Mesothelial cell of epicardium (in vitro differentiated cells): Measurements from ENCODE around the gene SMAD3. TPM values are rescaled to one million over a fixed set of nuclear protein-coding genes. Genes with fewer than 3 reads are reported as not detected.

Experiments used
- DNase-seq, 2 experiments: peaks; one replicate each; pipeline ENCODE4 v3.0.0; 2021; ENCODE audit warnings: low spot score in 2 of 2; ENCODE audit not compliant: unreplicated experiment in 2 of 2
- H3K27ac Mint-ChIP-seq: 2 replicates; pipeline ENCODE4 v1.8.0; 2021; ENCODE audit warnings: mixed read lengths
- H3K27me3 Mint-ChIP-seq: 2 replicates; pipeline ENCODE4 v1.8.0; 2021; ENCODE audit warnings: low read depth, mixed read lengths
- H3K36me3 Mint-ChIP-seq: 2 replicates; pipeline ENCODE4 v1.8.0; 2021; ENCODE audit warnings: mixed read lengths
- H3K4me1 Mint-ChIP-seq: 2 replicates; pipeline ENCODE4 v1.8.0; 2021; ENCODE audit warnings: mixed read lengths
- H3K4me3 Mint-ChIP-seq: 2 replicates; pipeline ENCODE4 v1.8.0; 2021; ENCODE audit warnings: mild to moderate bottlenecking, moderate library complexity, mixed read lengths
- H3K9me3 Mint-ChIP-seq: 2 replicates; pipeline ENCODE4 v1.8.0; 2021; ENCODE audit warnings: mixed read lengths
- CTCF ChIP-seq: fragments of 200-600 bp; sonication (generic); IDR thresholded peaks from one replicate; pipeline ENCODE4 v1.5.0; 2021; ENCODE audit warnings: antibody characterized with exemption; ENCODE audit not compliant: unreplicated experiment
- total RNA-seq: library from RNA; stranded (reverse); gene quantifications from 3 replicates; pipeline ENCODE4 v1.2.1, GENCODE V29; 2021

SMAD3 gene
- total RNA-seq, 1 donor from 2014 or later: 96.2 TPM

GRCh38 chr15:67154249-67154648 lies 88.8 kb downstream of the SMAD3 start:
- Mint-ChIP-seq H3K4me1 (peaks cover 18% of the 10 kb centered on the region), H3K4me3 (no peak overlapping the region), H3K27ac (no peak overlapping the region), H3K36me3 (peaks cover 18% of the 10 kb centered on the region), H3K27me3 (no peaks in the 10 kb centered on the region), H3K9me3 (peaks cover 7% of the 10 kb centered on the region)
- TF ChIP-seq CTCF: no peak
- no peak for DNase-seq

GRCh38 chr15:67156426-67156825 lies 91.0 kb downstream of the SMAD3 start:
- Mint-ChIP-seq H3K4me1 (peaks cover 5% of the 10 kb centered on the region), H3K9me3 (peaks cover 7% of the 10 kb centered on the region), H3K27ac (no peak overlapping the region)

GRCh38 chr15:67156834-67157233 lies 91.4 kb downstream of the SMAD3 start:
- Mint-ChIP-seq H3K4me1 (peaks cover 5% of the 10 kb centered on the region), H3K27ac (no peak overlapping the region), H3K27me3 (no peaks in the 10 kb centered on the region), H3K36me3 (peaks cover 20% of the 10 kb centered on the region), H3K9me3 (peaks cover 7% of the 10 kb centered on the region), H3K4me3 (no peak overlapping the region)
- TF ChIP-seq CTCF: no peak
- DNase-seq: no peak

More at GRCh38 chr15:67156426-67156825, 91.0 kb downstream of the SMAD3 start:
- no peak for TF ChIP-seq CTCF
- Mint-ChIP-seq H3K27me3 (no peaks in the 10 kb centered on the region), H3K4me3 (no peak overlapping the region), H3K36me3 (peaks cover 20% of the 10 kb centered on the region)
- DNase-seq: no peak

- Mint-ChIP-seq H3K9me3 (peaks cover 7% of the 10 kb centered on the region), H3K27ac (peak overlapping the region; percentile 57), H3K27me3 (no peaks in the 10 kb centered on the region), H3K36me3 (peaks cover 20% of the 10 kb centered on the region), H3K4me1 (peaks cover 5% of the 10 kb centered on the region), H3K4me3 (no peak overlapping the region)
- DNase-seq: no peak
- no peak for TF ChIP-seq CTCF
Observed at GRCh38 chr15:67157521-67158252, 92.3 kb downstream of the SMAD3 start.

- Mint-ChIP-seq H3K4me3 (no peak overlapping the region), H3K27ac (peak overlapping the region; percentile 39), H3K36me3 (peaks cover 20% of the 10 kb centered on the region), H3K27me3 (no peaks in the 10 kb centered on the region), H3K9me3 (peaks cover 7% of the 10 kb centered on the region), H3K4me1 (peaks cover 5% of the 10 kb centered on the region)
- DNase-seq: no peak
- TF ChIP-seq CTCF: no peak
Observed at GRCh38 chr15:67158367-67158766, 93.0 kb downstream of the SMAD3 start.
